Heart left ventricle (tissue), 16 donors: ENCODE results near the gene HOXB7. TPM values are rescaled to one million over a fixed set of nuclear protein-coding genes. Genes with fewer than 3 reads are reported as not detected.

Source experiments
- ATAC-seq, 4 donors: fragments of 200-7000 bp; cut with Tn5 transposase; one replicate each; pipeline ENCODE4 v1.9.1; 2020 to 2022; ENCODE audit warnings: moderate library complexity in 4 of 4, mild to moderate bottlenecking in 3 of 4, moderate number of reproducible peaks in 1 of 4
- DNase-seq, 5 donors: peaks; one replicate each; pipeline ENCODE4 v3.0.0-alpha.2; 2020
- H3K27ac ChIP-seq, 12 donors: fragments of 200-600 bp; sonication (generic) in 4 of 12; one replicate each; pipeline versions ENCODE4 v1.5.0 to v1.8.0; 2016 to 2022; ENCODE audit warnings: mild to moderate bottlenecking in 2 of 12
- H3K27me3 ChIP-seq, 9 donors: fragments of 200-600 bp; sonication (generic) in 2 of 9; one replicate each; pipeline versions ENCODE4 v1.5.1 to v1.8.0; 2016 to 2022; ENCODE audit warnings: mild to moderate bottlenecking in 3 of 9
- H3K36me3 ChIP-seq, 9 donors: fragments of 200-600 bp; sonication (generic) in 2 of 9; one replicate each; pipeline versions ENCODE4 v1.5.0 to v1.8.0; 2018 to 2022; ENCODE audit warnings: mild to moderate bottlenecking in 2 of 9
- H3K4me1 ChIP-seq, 12 donors: fragments of 200-600 bp; sonication (generic) in 4 of 12; one replicate each; pipeline versions ENCODE4 v1.5.0 to v1.8.0; 2016 to 2022; ENCODE audit warnings: mild to moderate bottlenecking in 3 of 12
- H3K4me3 ChIP-seq, 12 donors: fragments of 200-600 bp; sonication (generic) in 4 of 12; one replicate each; pipeline versions ENCODE4 v1.5.0 to v1.8.0; 2017 to 2022; ENCODE audit warnings: mild to moderate bottlenecking in 9 of 12, moderate library complexity in 4 of 12
- H3K9me3 ChIP-seq, 12 donors: fragments of 200-600 bp; sonication (generic) in 4 of 12; one replicate each; pipeline versions ENCODE4 v1.5.0 to v1.8.0; 2016 to 2022; ENCODE audit warnings: mild to moderate bottlenecking in 1 of 12
- POLR2A ChIP-seq, 2 donors: fragments of 450-650 bp; IDR thresholded peaks; one replicate each; pipeline ENCODE4 v1.6.1; 2017; ENCODE audit warnings: antibody characterized with exemption in 2 of 2, mild to moderate bottlenecking in 2 of 2, moderate library complexity in 2 of 2
- WGBS, 4 donors: extraction: QIAGEN DNeasy Blood & Tissue Kit in 2 of 4; methylation state at CpG; one replicate each; pipeline versions ENCODE4 v1.1.5 to v1.1.7; 2013 to 2018; 5-methylcytosine and 5-hydroxymethylcytosine counted together
- intact Hi-C, 10 donors: fragments of 100-400 bp; cut with DNase I; formaldehyde crosslinking; loops; one replicate each; pipeline versions ENCODE4 v1.11.1 to v1.14.2; 2022
- polyA plus RNA-seq, 2 donors: library from polyadenylated mRNA; stranded (reverse); fragments of 200-250 nt; gene quantifications; one replicate each; pipeline ENCODE4 v1.2.3, GENCODE V29; 2013
- total RNA-seq, 9 donors: library from RNA; depleted of rRNA in 2 of 9; stranded (reverse); fragments of >200 nt in 2 of 9; fragmentation: NEBNext Ultra II Directional in 3 of 9; extraction: Animal tissue kit (Norgen Biotek cat#: 25700) in 3 of 9; gene quantifications; one replicate each; pipeline versions ENCODE4 v1.1.0 to v1.2.4, GENCODE V29; 2016 to 2023
- TF ChIP-seq, protein P1 (sequence below), 12 donors: fragments of 200-600 bp; sonication (generic) in 4 of 12; IDR thresholded peaks; one replicate each; pipeline versions ENCODE4 v1.5.0 to v1.8.0; 2018 to 2022; ENCODE audit warnings: antibody characterized with exemption in 12 of 12, mild to moderate bottlenecking in 5 of 12
- donor health status: ischemic (EF 13 %, LVEDD 7.1; RV severe dilation, severe dysfunction).
- donor health status: healthy with polysubstance abuse.
- donor health status: DM: no; HTN: yes; CAD: no.
- donor health status: DM: no; HTN: no; CAD: no.
- donor health status: ischemic (EF 25% LVEDD 6.9; RV normal size, moderate dysfunction).
- donor health status: ischemic (EF 25% LVEDD 5.7; RV mildly dilated, moderate dysfunction).
- donor health status: healthy.
- donor health status: DM: yes; HTN: yes; CAD: no.
- donor health status: ischemic (EF 35%, LVEDD 5.7; RV mildly dilated, moderate dysfunction).
- donor health status: nonischemic (EF 11% LVEDD 7.7; RV severe dilation, severe dysfunction).
- donor health status: DM: yes; HTN: yes; CAD: no.
- donor health status: PGD.
- donor health status: ischemic (EF 29% LVEDD 5.4; RV normal size, mild dysfunction).
- donor health status: nonischemic (EF 23%, LVEDD 6.1; RV moderate dilation, normal function).

HOXB7 gene
- total and polyA plus RNA-seq, 11 donors, result 0.12 to 0.88 (median 0.40) TPM; not detected in 5

- Histone ChIP-seq H3K36me3 (no peaks in the 10 kb centered on the region), H3K4me3 (peak overlapping the region in 1 of 12 donors; percentile 3), H3K27me3 (peaks cover 75 to 100% (median 95%) of the 10 kb centered on the region in 9 donors), H3K4me1 (peaks cover 0 to 8% (median 0%) of the 10 kb centered on the region in 12 donors), H3K9me3 (no peaks in the 10 kb centered on the region), H3K27ac (no peak overlapping the region)
- DNase-seq (no peak), ATAC-seq (no peak)
- intact Hi-C loops, result no loop called here
- TF ChIP-seq, protein P1, sequence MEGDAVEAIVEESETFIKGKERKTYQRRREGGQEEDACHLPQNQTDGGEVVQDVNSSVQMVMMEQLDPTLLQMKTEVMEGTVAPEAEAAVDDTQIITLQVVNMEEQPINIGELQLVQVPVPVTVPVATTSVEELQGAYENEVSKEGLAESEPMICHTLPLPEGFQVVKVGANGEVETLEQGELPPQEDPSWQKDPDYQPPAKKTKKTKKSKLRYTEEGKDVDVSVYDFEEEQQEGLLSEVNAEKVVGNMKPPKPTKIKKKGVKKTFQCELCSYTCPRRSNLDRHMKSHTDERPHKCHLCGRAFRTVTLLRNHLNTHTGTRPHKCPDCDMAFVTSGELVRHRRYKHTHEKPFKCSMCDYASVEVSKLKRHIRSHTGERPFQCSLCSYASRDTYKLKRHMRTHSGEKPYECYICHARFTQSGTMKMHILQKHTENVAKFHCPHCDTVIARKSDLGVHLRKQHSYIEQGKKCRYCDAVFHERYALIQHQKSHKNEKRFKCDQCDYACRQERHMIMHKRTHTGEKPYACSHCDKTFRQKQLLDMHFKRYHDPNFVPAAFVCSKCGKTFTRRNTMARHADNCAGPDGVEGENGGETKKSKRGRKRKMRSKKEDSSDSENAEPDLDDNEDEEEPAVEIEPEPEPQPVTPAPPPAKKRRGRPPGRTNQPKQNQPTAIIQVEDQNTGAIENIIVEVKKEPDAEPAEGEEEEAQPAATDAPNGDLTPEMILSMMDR (IDR thresholded peaks at IDR 0.05), result no peak
- TF ChIP-seq POLR2A (IDR thresholded peaks at IDR 0.05), result no peak
- WGBS, 4 donors, result 2 to 7% (median 4%) methylated on average over 38 to 58 of the region's 58 CpGs
Measured at GRCh38 chr17:48642059-48642842, 31.4 kb upstream of the HOXB7 start.

DNA sequence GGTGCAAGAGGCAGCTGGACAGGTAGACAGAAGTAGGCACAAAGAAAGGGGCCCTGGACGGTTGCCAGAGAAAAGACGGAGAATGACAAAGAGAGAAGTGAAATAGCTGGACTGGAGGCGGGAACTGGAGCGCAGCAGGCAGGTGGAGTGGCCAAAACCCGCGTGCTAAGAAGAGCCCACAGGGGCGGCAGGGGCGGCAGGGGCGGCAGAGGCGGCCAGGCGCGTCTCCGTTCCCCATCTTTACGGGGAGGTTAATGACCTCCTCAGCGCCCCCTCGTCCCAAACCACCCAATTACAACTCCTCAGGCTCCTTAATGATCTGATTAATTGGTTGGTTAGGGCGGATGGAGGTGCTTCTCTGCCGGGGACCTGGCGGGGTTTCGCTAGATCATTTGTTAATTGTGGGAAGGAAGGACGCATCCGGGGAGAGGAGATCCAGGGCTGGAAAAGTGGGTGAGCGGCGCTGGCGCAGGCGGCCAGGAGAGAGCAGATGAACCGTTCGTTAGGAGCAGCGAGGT lies 30.8 kb upstream of the HOXB7 start:
- peaks cover 77 to 100% (median 95%) of the 10 kb centered on the region in 9 donors for H3K27me3 ChIP-seq
- H3K27ac ChIP-seq, result no peak overlapping the region
- WGBS, 4 donors, result 4 to 9% (median 5%) methylated on average over 22 to 29 of the region's 29 CpGs
- no peaks in the 10 kb centered on the region for H3K36me3 ChIP-seq
- TF ChIP-seq, protein P1 (IDR thresholded peaks at IDR 0.05), result no peak
- TF ChIP-seq POLR2A (IDR thresholded peaks at IDR 0.05), result no peak
- H3K4me3 ChIP-seq, result peak overlapping the region in 1 of 12 donors; percentile 3
- ATAC-seq (no peak), DNase-seq (no peak)
- H3K4me1 ChIP-seq, result peaks cover 0 to 6% (median under 1%) of the 10 kb centered on the region in 12 donors
- intact Hi-C loops, result no loop called here
- H3K9me3 ChIP-seq, result no peaks in the 10 kb centered on the region

- TF ChIP-seq, protein P1 (IDR thresholded peaks at IDR 0.05), result no peak
- TF ChIP-seq POLR2A (IDR thresholded peaks at IDR 0.05), result no peak
- peaks cover 76 to 100% (median 95%) of the 10 kb centered on the region in 9 donors for H3K27me3 ChIP-seq
- intact Hi-C loops, result no loop called here
- 35 to 64% (median 39%) methylated on average over 1 of the region's 1 CpG for WGBS, 4 donors
- H3K9me3 ChIP-seq, result no peaks in the 10 kb centered on the region
- no peak overlapping the region for H3K4me3 ChIP-seq
- peaks cover 0 to 8% (median 2%) of the 10 kb centered on the region in 12 donors for H3K4me1 ChIP-seq
- DNase-seq, result no peak
- no peak overlapping the region for H3K27ac ChIP-seq
- no peaks in the 10 kb centered on the region for H3K36me3 ChIP-seq
- no peak for ATAC-seq
Measured at GRCh38 chr17:48640858-48641180, 30.0 kb upstream of the HOXB7 start.

- Histone ChIP-seq H3K27me3 (peaks cover 80 to 100% (median 95%) of the 10 kb centered on the region in 9 donors), H3K27ac (no peak overlapping the region), H3K9me3 (no peaks in the 10 kb centered on the region), H3K36me3 (no peaks in the 10 kb centered on the region), H3K4me3 (no peak overlapping the region), H3K4me1 (peaks cover 0 to 8% (median 2%) of the 10 kb centered on the region in 12 donors)
- 36 to 48% (median 39%) methylated on average over 6 of the region's 6 CpGs for WGBS, 4 donors
- ATAC-seq (no peak), DNase-seq (no peak)
- intact Hi-C loops, result no loop called here
- TF ChIP-seq, protein P1 (IDR thresholded peaks at IDR 0.05), result no peak
- TF ChIP-seq POLR2A (IDR thresholded peaks at IDR 0.05), result no peak
Measured at GRCh38 chr17:48639982-48640857, 29.4 kb upstream of the HOXB7 start.
